ENCODE measurements around the gene TTR.

TTR gene

DNA sequence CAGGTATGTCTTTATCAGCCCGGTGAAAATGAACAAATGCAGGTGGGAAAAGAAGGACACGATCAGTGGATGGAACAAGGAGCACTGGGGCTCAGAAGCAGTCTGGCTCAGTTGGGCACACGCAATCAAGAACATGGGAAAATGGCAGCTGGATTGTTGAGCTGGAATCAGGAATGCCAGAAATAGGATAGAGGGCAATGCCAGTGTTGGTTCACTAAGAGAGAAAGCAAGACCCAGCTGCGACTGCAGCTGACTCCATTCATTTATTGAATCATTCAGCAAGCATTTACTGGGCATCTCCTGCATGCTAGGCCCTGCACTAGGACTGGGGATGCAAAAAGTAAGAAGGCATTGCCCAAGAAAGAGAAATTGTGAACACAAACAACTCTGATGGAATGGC is 13.6 kb upstream of the TTR start:
- no peak for DNase-seq (ENCODE audit: extremely low read depth in 1 of 2, low read depth in 1 of 2)

DNA sequence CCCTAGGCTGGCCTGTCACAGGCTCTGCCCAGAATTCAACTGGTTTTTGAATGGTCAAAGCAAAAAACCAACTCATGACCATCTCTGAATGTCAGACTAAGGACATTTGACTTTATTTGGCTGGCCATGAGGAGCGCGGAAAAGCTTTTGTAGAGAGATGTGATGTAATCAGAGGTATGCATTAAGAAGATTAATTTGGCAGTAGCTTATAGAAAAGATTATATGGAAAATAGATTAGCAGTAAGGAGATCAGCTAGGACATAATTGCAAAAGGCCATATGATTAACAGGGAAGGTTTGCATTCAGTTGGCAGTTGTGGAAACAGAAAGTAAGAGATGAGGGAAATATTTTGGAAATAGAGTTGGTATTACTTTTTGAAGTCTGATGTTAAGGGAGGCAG is 12.3 kb upstream of the TTR start:
- DNase-seq (ENCODE audit: extremely low read depth in 1 of 2, low read depth in 1 of 2), result no peak

DNA sequence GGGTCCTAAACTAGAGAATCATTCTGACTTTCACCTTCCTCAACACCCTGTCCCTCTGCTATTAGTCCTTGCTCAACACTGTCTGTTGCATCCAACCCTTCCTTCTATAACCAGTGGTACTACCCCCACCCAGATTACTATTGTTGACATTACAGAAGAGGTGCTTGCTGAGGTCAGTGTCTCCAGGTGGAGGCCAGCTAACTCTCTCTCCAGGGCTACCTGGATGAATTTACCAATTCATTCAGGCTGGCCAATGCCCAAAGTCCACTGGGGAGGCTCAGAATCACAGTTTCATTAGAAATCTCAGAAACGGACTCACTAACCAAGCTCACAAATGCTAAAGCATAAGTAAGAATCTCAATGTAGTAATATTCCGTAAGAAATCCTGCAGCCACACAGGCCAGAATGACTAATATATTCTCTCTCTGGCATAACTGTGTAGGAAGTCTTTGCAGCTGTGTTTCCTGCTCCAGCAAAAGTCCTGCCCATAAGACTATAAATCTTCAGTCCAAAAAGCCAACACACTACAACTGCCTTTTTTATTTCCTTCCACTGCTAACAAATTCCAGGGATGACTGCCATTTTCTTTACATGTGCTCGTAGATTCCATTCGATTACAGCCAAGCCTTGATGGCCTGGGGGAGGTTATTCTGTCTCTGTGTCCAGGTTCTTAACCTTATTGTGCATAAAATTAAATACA is 10.0 kb upstream of the TTR start:
- no peak for DNase-seq (ENCODE audit: extremely low read depth in 1 of 2, low read depth in 1 of 2)

DNA sequence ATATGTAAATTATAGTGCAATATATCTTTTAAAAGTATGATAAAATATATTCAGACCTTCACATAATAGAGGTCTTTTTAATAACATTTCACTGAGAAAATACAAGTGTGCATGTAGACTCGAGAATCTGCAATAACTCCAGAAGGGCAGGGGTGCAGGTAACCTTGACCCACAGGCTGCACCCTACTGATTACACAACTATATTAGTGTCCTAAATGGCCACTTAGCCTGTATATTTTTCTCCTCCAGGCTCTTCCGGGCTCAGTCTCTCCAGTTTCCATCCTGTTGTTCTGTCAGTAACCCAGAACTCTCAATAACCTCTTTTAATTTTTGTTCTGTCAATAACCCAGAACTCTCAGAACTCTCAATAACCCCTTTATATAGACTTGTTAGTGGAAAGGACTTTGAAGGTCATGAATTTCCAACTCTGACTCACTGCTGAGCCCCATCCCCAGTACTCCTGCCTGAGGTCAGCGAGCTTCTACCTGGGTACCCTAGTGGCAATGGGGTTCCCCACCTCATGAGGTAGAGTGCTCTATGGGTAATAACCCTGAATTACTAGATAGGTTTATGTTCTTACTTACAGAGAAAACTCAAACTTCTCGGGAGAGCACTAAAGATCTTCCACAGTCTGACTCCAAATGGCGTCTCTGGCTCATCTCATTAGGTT is 8.4 kb upstream of the TTR start:
- no peak for DNase-seq (ENCODE audit: extremely low read depth in 1 of 2, low read depth in 1 of 2)

DNA sequence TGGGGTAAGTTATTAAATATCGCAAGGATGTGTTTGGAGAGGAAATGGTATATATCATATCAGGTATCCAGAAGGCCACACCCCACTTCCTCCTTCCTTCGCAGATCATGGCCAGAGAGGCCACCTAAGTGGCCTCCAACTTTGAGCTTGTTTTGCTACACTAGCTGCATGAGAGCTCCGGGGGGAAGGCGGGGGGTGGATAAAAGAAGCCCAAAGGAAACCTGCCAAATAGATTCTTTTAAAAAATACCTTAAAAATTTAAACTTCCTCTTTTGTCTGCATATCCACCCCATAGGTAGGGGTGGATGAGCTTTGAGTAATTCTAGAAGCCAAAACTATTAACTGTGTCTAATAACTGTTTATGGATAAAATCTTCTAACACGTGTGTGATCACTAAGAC is 5.7 kb upstream of the TTR start:
- DNase-seq (ENCODE audit: extremely low read depth in 1 of 2, low read depth in 1 of 2), result no peak

DNA sequence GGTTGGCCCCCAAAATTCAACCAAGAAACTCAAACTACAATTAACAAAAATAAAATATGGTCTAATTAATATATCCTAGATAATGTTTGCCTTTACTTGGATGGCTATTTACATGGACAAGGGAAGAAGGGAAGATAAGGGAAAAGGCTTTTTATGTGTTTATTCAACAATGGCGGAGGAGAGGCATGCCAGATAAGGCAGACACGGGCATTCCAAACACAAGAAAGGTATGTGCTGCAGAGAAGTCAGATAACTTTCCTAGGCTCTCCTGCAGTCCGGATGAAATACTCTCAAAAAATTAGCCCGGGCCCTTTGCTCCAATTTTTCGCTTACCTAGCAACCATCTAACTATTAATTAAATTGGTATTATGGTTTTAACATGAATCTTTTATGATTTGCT is 5.1 kb upstream of the TTR start:
- DNase-seq (ENCODE audit: extremely low read depth in 1 of 2, low read depth in 1 of 2), result no peak

DNA sequence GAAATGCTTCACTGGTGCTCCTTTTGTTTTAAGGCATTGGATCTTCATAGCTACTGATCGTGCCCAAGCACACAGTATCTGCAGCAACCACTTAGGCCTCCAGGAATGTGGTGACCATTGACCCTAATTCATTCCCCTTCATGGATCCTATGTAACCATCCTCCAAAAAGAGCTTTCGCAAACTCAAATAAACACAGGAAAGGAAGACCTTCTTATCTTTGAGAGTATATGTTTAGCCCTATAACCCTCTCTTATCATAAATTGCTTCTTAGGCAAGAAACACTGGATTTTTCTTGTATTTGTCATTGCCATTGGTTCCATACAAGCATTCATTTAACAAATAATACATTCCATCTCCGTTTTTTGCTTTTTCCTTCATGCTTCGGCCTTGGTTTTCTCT is 4.1 kb upstream of the TTR start:
- no peak for DNase-seq (ENCODE audit: extremely low read depth in 1 of 2, low read depth in 1 of 2)

DNA sequence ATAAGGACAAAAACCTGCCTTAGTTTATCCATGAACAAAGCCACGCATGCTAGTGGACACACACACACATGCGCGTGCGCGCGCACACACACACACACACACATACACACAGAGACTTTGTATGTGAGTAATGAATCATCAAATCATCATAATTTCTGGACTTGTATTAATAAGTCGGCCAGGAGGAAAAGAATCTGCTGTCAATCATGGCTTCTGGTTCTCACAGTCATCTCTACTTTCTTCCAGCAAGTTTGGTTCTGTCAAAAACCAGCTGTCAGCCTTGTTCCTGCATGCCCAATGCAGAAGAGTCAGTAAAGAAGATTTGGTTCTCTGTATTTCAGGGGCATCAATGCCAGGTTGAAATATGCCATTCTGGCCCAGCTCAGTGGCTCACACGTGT is 1.1 kb upstream of the TTR start:
- DNase-seq (ENCODE audit: extremely low read depth in 1 of 2, low read depth in 1 of 2), result no peak

DNA sequence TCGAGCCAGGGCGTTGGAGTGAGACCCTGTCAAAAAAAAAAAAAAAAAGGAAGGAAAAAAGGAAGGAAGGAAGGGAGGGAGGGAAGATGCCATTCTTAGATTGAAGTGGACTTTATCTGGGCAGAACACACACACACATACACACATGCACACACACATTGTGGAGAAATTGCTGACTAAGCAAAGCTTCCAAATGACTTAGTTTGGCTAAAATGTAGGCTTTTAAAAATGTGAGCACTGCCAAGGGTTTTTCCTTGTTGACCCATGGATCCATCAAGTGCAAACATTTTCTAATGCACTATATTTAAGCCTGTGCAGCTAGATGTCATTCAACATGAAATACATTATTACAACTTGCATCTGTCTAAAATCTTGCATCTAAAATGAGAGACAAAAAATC is 564 bp upstream of the TTR start:
- no peak for DNase-seq (ENCODE audit: extremely low read depth in 1 of 2, low read depth in 1 of 2)

DNA sequence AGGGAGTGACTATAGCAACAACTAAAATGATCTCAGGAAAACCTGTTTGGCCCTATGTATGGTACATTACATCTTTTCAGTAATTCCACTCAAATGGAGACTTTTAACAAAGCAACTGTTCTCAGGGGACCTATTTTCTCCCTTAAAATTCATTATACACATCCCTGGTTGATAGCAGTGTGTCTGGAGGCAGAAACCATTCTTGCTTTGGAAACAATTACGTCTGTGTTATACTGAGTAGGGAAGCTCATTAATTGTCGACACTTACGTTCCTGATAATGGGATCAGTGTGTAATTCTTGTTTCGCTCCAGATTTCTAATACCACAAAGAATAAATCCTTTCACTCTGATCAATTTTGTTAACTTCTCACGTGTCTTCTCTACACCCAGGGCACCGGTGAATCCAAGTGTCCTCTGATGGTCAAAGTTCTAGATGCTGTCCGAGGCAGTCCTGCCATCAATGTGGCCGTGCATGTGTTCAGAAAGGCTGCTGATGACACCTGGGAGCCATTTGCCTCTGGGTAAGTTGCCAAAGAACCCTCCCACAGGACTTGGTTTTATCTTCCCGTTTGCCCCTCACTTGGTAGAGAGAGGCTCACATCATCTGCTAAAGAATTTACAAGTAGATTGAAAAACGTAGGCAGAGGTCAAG is 955 bp downstream of the TTR start:
- no peak for DNase-seq (ENCODE audit: extremely low read depth in 1 of 2, low read depth in 1 of 2)

DNA sequence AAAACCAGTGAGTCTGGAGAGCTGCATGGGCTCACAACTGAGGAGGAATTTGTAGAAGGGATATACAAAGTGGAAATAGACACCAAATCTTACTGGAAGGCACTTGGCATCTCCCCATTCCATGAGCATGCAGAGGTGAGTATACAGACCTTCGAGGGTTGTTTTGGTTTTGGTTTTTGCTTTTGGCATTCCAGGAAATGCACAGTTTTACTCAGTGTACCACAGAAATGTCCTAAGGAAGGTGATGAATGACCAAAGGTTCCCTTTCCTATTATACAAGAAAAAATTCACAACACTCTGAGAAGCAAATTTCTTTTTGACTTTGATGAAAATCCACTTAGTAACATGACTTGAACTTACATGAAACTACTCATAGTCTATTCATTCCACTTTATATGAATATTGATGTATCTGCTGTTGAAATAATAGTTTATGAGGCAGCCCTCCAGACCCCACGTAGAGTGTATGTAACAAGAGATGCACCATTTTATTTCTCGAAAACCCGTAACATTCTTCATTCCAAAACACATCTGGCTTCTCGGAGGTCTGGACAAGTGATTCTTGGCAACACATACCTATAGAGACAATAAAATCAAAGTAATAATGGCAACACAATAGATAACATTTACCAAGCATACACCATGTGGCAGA is 3.6 kb downstream of the TTR start:
- DNase-seq (ENCODE audit: extremely low read depth in 1 of 2, low read depth in 1 of 2), result no peak

DNA sequence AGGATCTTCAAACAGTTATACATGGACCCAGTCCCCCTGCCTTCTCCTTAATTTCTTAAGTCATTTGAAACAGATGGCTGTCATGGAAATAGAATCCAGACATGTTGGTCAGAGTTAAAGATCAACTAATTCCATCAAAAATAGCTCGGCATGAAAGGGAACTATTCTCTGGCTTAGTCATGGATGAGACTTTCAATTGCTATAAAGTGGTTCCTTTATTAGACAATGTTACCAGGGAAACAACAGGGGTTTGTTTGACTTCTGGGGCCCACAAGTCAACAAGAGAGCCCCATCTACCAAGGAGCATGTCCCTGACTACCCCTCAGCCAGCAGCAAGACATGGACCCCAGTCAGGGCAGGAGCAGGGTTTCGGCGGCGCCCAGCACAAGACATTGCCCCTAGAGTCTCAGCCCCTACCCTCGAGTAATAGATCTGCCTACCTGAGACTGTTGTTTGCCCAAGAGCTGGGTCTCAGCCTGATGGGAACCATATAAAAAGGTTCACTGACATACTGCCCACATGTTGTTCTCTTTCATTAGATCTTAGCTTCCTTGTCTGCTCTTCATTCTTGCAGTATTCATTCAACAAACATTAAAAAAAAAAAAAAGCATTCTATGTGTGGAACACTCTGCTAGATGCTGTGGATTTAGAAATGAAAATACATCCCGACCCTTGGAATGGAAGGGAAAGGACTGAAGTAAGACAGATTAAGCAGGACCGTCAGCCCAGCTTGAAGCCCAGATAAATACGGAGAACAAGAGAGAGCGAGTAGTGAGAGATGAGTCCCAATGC is 4.6 kb downstream of the TTR start:
- DNase-seq (ENCODE audit: extremely low read depth in 1 of 2, low read depth in 1 of 2), result no peak

DNA sequence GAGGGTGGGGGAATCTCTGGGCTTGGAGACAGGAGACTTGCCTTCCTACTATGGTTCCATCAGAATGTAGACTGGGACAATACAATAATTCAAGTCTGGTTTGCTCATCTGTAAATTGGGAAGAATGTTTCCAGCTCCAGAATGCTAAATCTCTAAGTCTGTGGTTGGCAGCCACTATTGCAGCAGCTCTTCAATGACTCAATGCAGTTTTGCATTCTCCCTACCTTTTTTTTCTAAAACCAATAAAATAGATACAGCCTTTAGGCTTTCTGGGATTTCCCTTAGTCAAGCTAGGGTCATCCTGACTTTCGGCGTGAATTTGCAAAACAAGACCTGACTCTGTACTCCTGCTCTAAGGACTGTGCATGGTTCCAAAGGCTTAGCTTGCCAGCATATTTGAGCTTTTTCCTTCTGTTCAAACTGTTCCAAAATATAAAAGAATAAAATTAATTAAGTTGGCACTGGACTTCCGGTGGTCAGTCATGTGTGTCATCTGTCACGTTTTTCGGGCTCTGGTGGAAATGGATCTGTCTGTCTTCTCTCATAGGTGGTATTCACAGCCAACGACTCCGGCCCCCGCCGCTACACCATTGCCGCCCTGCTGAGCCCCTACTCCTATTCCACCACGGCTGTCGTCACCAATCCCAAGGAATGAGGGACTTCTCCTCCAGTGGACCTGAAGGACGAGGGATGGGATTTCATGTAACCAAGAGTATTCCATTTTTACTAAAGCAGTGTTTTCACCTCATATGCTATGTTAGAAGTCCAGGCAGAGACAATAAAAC is 6.5 kb downstream of the TTR start:
- no peak for DNase-seq (ENCODE audit: extremely low read depth in 1 of 2, low read depth in 1 of 2)

DNA sequence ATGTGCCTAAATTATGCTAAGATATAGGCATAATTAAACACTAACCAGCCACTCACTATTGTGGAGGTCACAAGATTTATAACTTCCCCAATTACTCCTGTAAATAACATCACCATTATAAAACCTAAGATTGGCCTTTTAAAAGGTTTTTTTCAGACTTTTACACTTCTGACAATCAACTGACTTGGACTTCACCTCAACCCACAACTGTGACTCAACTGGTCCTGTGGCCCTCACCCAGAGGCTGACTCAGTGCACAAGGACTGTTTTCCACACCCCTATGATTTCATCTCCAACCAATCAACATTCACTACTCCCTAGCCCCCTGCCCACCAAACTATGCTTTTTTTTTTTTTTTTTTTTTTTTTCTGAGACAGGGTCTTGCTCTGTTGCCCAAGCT is 11.6 kb downstream of the TTR start:
- DNase-seq (ENCODE audit: extremely low read depth in 1 of 2, low read depth in 1 of 2), result peak in 1 of 2 donors; percentile 11

DNA sequence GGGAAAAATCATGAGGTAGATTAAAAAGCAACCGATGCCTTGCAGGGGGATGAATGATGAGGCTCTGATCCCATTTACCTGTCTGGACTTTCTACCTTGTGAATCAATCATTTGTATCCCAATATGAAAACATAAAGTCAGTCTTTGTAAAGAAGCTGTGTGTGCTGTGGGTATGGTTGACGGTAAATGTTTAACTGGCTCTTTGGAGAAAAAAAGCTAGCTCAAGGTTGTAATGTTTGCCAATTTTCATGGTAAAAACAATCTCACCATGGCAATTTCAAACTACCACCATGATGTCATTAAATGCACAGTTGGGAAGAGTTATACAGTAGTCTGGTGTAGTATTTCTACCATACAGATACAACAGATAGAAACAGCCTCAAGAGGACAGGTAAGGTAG is 14.6 kb downstream of the TTR start:
- DNase-seq (ENCODE audit: extremely low read depth in 1 of 2, low read depth in 1 of 2), result no peak

DNA sequence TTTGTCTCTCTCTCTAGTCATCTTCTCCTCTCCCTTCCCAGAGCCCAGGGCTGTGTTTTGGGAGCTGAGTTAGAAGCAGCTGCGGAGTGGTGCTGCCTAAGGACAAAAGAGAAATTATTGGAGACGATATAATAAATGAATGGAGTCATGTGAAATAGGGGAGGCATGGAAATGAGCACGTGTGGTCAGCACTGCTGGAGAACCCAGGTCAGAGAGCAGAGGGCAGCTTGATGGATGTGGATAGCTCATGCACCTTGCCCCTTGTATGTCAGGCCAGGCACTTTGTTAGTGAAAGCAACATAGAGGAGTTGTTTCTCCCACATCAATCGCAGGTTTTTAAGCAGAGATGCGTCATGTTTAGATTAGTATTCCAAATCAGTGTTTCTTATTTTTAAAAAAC is 15.7 kb downstream of the TTR start:
- DNase-seq (ENCODE audit: extremely low read depth in 1 of 2, low read depth in 1 of 2), result no peak

DNA sequence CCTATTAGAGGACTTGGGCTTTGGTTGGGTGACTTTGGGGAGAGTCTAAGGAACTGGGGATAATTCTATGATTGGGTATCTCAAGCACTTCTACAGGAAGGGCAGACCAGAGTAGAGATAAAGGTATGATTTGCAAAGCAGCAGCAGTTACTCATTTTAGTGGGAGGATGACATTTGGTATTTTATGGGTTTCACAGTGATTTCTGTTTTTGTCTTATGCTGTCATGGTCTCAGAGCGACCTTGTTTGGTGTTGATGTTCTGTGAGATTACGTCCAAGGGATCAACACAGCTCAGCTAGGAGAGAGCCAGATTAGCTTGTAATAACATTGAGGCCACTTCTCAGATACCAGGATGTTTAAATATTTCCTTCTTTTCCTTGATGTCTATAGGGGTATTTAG is 18.2 kb downstream of the TTR start:
- no peak for DNase-seq (ENCODE audit: extremely low read depth in 1 of 2, low read depth in 1 of 2)

DNA sequence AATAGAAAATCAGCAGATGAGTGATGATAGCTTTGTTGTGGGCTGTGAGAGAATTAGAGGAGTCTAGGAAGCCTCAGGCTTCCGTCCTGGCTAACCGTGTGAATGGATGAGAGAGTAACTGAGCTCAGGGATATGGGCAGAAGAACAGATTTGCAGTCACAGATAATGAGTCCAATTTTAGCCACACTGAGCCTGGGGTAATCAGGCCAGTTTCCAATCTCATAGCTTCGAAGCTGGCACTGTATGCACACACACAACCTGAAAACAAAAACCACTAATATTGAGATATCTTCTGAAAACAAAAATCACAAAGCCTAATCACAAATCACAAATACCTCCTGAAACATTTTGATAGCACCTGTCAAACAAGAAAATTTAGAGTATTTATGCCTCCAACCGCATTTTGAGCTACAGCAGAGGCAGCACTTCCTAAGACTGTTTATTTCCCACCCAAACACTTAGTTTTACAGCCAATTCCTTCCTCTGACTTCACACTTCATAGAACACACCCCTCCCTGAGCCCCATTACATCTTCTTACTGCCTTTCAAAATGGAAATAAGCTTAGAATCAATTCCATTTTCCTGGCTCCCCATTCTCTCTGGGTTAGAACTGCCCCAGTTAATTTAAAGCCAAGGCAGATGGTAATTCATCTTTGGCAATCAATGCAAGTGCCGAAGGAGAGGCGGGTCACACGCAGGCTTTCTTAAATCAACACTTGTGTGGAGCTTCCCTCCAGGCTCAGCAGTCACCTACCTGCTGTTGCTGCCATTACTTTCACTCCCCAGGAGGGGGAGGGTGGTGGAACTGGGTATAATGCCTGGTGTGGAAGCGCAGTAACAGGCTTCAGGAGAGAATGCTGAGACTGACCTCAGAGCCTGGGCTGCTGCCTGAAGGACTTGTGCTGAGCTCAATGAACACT is 18.9 kb downstream of the TTR start:
- no peak for DNase-seq (ENCODE audit: extremely low read depth in 1 of 2, low read depth in 1 of 2)

DNA sequence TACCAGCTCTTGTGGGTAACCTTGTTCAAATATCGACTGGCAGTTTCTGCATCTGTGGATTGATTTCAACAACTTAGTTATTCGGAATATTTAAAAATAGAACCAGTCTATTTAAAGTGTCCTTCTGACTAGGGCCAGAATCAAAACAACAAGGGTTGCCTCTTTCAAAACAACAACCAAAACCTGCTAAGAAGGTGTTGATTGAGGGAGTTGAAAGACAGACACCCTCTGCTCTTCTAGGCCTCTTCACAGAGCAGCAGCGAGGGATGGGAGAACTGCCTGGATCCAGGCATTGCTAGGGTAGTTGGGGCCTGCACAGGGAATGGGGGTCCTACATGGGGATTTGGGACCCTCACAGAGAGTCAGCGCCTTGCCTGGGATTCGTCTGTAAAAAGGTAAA is 19.8 kb downstream of the TTR start:
- no peak for DNase-seq (ENCODE audit: extremely low read depth in 1 of 2, low read depth in 1 of 2)
